Dendritic cell treated with granulocyte-macrophage colony-stimulating factor and Interleukin-4, amounts not matched to agents 40 ng/mL and 50 ng/mL, for 4 days (primary cell): ENCODE measurements around the gene PEX11A.

Experiments used
- H3K27ac Mint-ChIP-seq: one replicate; pipeline ENCODE4 v1.8.0; 2022; ENCODE audit warnings: mild to moderate bottlenecking, mixed read lengths
- H3K27me3 Mint-ChIP-seq: one replicate; pipeline ENCODE4 v1.8.0; 2022; ENCODE audit warnings: mild to moderate bottlenecking, mixed read lengths
- H3K36me3 Mint-ChIP-seq: one replicate; pipeline ENCODE4 v1.8.0; 2022; ENCODE audit warnings: low read depth, mixed read lengths
- H3K4me1 Mint-ChIP-seq: one replicate; pipeline ENCODE4 v1.8.0; 2022; ENCODE audit warnings: low read depth, mixed read lengths
- H3K4me3 Mint-ChIP-seq: one replicate; pipeline ENCODE4 v1.8.0; 2022; ENCODE audit warnings: mild to moderate bottlenecking, moderate library complexity, mixed read lengths
- H3K9me3 Mint-ChIP-seq: one replicate; pipeline ENCODE4 v1.8.0; 2022; ENCODE audit warnings: mixed read lengths
- intact Hi-C: fragments of 100-400 bp; cut with micrococcal nuclease; formaldehyde crosslinking; loops from one replicate; pipeline ENCODE4 v1.15.0; 2022

Gene PEX11A, protein sequence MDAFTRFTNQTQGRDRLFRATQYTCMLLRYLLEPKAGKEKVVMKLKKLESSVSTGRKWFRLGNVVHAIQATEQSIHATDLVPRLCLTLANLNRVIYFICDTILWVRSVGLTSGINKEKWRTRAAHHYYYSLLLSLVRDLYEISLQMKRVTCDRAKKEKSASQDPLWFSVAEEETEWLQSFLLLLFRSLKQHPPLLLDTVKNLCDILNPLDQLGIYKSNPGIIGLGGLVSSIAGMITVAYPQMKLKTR

DNA sequence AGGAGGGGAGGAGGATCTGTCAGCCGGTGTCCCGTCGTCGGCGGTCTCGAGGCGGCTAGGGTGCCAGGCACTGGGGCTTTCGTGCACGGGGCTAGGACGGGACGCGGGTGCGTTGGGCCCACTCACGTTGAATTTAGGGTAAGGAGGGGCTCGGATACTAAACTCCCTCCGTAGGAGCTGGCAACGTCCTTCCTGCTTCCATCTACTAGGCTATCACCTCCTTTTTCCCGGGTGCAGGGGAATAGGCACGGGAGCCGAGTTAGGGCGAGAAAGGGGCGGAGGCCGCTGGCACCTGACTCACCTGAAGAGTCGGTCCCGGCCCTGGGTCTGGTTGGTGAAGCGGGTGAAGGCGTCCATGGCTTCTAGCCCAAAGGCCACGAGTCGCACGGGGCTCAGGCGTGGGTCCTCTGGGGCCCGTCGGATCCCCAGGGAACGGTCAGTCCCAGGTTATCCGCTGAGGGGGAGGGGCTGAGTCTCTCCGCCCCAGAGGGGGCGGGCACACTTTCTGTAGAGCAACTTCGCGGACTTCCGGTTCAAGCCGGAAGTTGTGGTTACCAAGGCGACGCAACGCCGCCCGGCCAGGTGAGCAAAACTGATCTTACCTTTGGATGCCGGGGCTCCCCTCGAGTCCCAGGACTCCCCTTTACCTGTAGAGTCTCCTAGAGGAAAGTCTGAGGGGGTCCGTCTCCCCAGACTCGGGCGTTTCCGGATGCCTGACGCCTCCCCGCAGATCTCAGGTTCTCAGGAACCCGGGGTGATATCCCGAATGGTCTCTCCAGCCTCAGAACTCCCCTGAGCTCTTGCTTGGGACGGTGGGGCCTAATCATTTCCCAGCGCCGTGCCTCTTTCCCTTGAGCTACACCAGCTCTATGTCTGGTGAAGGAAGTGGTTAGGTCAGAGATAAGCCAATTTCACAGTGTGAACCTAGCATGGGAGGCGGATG lies at the start of gene PEX11A, which contains the start of gene WDR93:
TSS of gene PEX11A (minus strand) at position 479 of the 943 bp plus-strand sequence. CDS start at position 357, 122 bp downstream.
TSS of gene WDR93 (plus strand) at position 536 of the 943 bp plus-strand sequence. CDS start 10,936 bp downstream, outside the sequence.
- intact Hi-C loops, result no loop called here
- H3K27ac Mint-ChIP-seq, result peak within 1 kb of the TSS; percentile 77
- peak within 1 kb of the TSS; percentile 86 for H3K4me3 Mint-ChIP-seq
- peaks cover 12% of the 10 kb centered on the region for H3K36me3 Mint-ChIP-seq
- no peaks in the 10 kb centered on the region for H3K9me3 Mint-ChIP-seq
- peaks cover 14% of the 10 kb centered on the region for H3K4me1 Mint-ChIP-seq
- peaks cover under 1% of the 10 kb centered on the region for H3K27me3 Mint-ChIP-seq

- Mint-ChIP-seq H3K9me3 (no peaks in the 10 kb centered on the region), H3K27me3 (peaks cover 13% of the 10 kb centered on the region), H3K27ac (no peak overlapping the region), H3K4me1 (no peaks in the 10 kb centered on the region), H3K4me3 (no peak overlapping the region), H3K36me3 (no peaks in the 10 kb centered on the region)
- intact Hi-C loops, result loop anchor here (1.0 to 5.0 kb wide), 2 partner anchors 148 to 347 kb away; no protein-coding TSS in a partner anchor
Observed at GRCh38 chr15:89740137-89740536, 49.6 kb upstream of the PEX11A start.

GRCh38 chr15:89735773-89736172 lies 45.2 kb upstream of the PEX11A start:
- no peaks in the 10 kb centered on the region for H3K36me3 Mint-ChIP-seq
- intact Hi-C loops, result no loop called here

DNA sequence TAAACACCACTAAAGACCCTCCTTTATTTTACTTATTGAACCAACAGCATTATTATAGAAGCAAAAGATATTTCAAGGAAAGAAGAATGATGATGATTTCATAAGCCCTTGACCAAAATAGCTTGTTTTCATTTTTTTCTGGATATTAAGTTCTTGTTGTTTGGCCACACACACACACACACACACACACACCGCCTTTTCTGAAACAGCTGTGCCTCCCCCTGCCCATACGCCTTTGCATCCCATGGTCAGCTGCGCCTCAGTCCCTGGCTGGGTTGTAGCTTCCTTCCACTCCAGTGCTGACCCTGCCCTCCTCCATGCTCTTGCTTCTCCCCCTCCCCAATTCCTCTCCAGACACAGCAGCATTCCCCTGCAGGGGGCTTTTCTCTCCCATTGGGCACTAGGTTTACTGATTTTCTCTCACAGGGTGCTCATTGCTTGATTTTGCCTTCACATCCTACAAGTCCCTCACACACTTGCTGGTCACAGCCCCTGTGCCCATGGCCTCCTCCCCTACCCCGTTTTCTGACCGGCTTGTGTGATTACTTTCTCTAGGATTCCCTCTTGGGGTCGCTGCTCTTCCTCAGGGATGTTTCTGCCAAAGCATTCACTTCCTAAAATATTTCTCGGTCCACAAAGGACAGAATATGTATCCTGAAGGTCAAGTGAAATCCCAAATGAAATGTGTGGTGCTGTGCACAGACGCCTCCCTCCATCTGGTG lies 42.1 kb upstream of the PEX11A start:
- intact Hi-C loops, result no loop called here
- H3K27me3 Mint-ChIP-seq, result peaks cover 25% of the 10 kb centered on the region
- no peak overlapping the region for H3K4me3 Mint-ChIP-seq
- no peaks in the 10 kb centered on the region for H3K9me3 Mint-ChIP-seq
- H3K4me1 Mint-ChIP-seq, result no peaks in the 10 kb centered on the region
- no peaks in the 10 kb centered on the region for H3K36me3 Mint-ChIP-seq
- no peak overlapping the region for H3K27ac Mint-ChIP-seq

More at GRCh38 chr15:89735773-89736172, 45.2 kb upstream of the PEX11A start:
- H3K27me3 Mint-ChIP-seq, result peaks cover 22% of the 10 kb centered on the region
- no peaks in the 10 kb centered on the region for H3K4me1 Mint-ChIP-seq
- no peak overlapping the region for H3K27ac Mint-ChIP-seq
- H3K4me3 Mint-ChIP-seq, result no peak overlapping the region
- no peaks in the 10 kb centered on the region for H3K9me3 Mint-ChIP-seq

GRCh38 chr15:89731275-89731674 lies 40.7 kb upstream of the PEX11A start:
- intact Hi-C loops, result no loop called here
- Mint-ChIP-seq H3K9me3 (no peaks in the 10 kb centered on the region), H3K27ac (no peak overlapping the region), H3K36me3 (no peaks in the 10 kb centered on the region), H3K4me3 (no peak overlapping the region), H3K4me1 (no peaks in the 10 kb centered on the region), H3K27me3 (peaks cover 22% of the 10 kb centered on the region)

GRCh38 chr15:89728254-89728653 lies 37.7 kb upstream of the PEX11A start:
- no peak overlapping the region for H3K4me3 Mint-ChIP-seq
- peaks cover 11% of the 10 kb centered on the region for H3K27me3 Mint-ChIP-seq
- no peaks in the 10 kb centered on the region for H3K9me3 Mint-ChIP-seq
- intact Hi-C loops, result no loop called here
- H3K4me1 Mint-ChIP-seq, result no peaks in the 10 kb centered on the region
- no peaks in the 10 kb centered on the region for H3K36me3 Mint-ChIP-seq
- H3K27ac Mint-ChIP-seq, result no peak overlapping the region

DNA sequence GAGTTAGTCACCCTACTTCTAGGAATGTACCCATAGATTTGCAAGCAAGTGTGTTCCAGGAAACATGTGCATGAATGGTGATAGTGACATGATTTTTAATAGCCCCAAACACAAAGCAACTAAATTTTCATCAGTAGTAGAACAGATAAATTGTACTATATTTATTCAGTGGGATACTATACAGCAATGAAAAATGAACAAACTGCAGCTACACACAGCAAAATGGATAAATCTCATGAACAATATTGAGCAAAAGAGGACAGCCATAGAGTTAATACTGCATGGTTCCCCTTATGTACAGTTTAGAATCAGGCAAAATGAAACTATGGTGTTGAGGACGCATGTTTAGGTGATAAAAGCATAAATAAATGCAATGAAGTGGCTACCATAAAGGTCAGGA lies 34.5 kb upstream of the PEX11A start:
- no peaks in the 10 kb centered on the region for H3K9me3 Mint-ChIP-seq
- no peaks in the 10 kb centered on the region for H3K4me1 Mint-ChIP-seq
- H3K36me3 Mint-ChIP-seq, result no peaks in the 10 kb centered on the region
- intact Hi-C loops, result no loop called here
- no peak overlapping the region for H3K27ac Mint-ChIP-seq
- H3K27me3 Mint-ChIP-seq, result peaks cover 11% of the 10 kb centered on the region
- no peak overlapping the region for H3K4me3 Mint-ChIP-seq

DNA sequence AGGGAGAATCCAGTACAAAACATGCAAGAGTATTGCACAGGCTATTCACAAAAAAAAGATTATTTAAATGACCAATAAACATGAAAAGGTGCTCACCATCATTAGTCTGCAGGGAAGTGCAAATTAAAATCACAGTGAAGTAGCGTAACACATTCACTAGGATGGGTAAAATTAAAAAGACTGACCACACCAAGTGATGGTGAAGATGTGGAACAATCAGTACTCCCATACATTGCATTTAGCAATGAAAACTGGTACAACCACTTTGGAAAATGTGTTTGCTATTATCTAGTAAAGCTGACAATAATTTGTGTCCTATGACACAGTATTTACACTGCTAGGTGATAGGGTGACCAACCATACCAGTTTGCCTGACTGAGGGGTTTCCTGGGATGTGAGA lies 34.1 kb upstream of the PEX11A start:
- no peaks in the 10 kb centered on the region for H3K9me3 Mint-ChIP-seq
- no peaks in the 10 kb centered on the region for H3K36me3 Mint-ChIP-seq
- no peaks in the 10 kb centered on the region for H3K4me1 Mint-ChIP-seq
- peaks cover 10% of the 10 kb centered on the region for H3K27me3 Mint-ChIP-seq
- H3K27ac Mint-ChIP-seq, result no peak overlapping the region
- intact Hi-C loops, result no loop called here
- H3K4me3 Mint-ChIP-seq, result no peak overlapping the region

GRCh38 chr15:89723031-89723430 lies 32.5 kb upstream of the PEX11A start:
- no peaks in the 10 kb centered on the region for H3K9me3 Mint-ChIP-seq
- peaks cover 8% of the 10 kb centered on the region for H3K27me3 Mint-ChIP-seq
- no peak overlapping the region for H3K27ac Mint-ChIP-seq
- H3K36me3 Mint-ChIP-seq, result no peaks in the 10 kb centered on the region
- intact Hi-C loops, result no loop called here
- H3K4me3 Mint-ChIP-seq, result no peak overlapping the region
- no peaks in the 10 kb centered on the region for H3K4me1 Mint-ChIP-seq

GRCh38 chr15:89714775-89715174 lies 24.2 kb upstream of the PEX11A start:
- H3K27me3 Mint-ChIP-seq, result peaks cover 2% of the 10 kb centered on the region
- H3K4me1 Mint-ChIP-seq, result no peaks in the 10 kb centered on the region
- H3K36me3 Mint-ChIP-seq, result no peaks in the 10 kb centered on the region
- H3K4me3 Mint-ChIP-seq, result no peak overlapping the region
- no peak overlapping the region for H3K27ac Mint-ChIP-seq
- H3K9me3 Mint-ChIP-seq, result no peaks in the 10 kb centered on the region
- intact Hi-C loops, result no loop called here

DNA sequence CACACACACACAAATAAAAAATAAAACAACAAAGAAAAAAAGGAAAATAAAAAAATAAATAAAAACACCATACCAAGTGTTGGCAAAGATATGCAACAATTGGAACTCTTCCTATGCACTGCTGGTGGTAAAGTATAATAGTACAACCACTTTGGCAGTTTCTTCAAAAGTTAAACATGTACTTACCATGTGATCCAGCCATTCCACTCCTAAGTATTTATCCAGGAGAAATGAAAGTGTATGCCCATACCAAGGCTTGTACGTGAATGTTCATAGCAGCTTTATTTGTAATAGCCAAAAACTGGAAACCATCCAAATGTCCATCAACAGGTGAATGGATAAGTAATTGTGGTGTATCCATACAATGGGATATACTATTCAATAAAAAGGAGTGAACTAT lies 17.0 kb upstream of the PEX11A start:
- H3K27ac Mint-ChIP-seq, result no peak overlapping the region
- peaks cover 5% of the 10 kb centered on the region for H3K27me3 Mint-ChIP-seq
- intact Hi-C loops, result no loop called here
- no peaks in the 10 kb centered on the region for H3K4me1 Mint-ChIP-seq
- H3K9me3 Mint-ChIP-seq, result no peaks in the 10 kb centered on the region
- no peak overlapping the region for H3K4me3 Mint-ChIP-seq
- H3K36me3 Mint-ChIP-seq, result no peaks in the 10 kb centered on the region

DNA sequence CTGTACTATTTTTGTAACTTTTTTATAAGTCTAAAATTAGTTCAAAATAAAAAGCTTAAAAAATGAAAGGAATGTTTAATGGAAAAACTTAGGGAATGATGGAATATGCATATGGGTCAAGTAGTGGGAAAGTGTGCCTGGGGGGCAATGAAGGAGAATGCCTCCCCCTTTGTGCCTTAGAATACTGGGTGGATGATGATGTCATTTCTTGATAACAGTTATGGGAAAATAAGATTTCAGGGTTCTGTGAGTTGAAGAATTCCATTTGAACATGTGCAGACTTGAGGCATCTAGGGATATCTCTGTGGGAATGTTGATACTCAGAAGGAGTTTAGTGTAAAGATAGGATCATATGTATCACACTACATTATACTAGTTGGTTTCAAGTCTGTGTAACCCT lies 13.9 kb upstream of the PEX11A start:
- Mint-ChIP-seq H3K9me3 (no peaks in the 10 kb centered on the region), H3K4me3 (no peak overlapping the region), H3K36me3 (no peaks in the 10 kb centered on the region), H3K4me1 (no peaks in the 10 kb centered on the region), H3K27ac (no peak overlapping the region), H3K27me3 (peaks cover 7% of the 10 kb centered on the region)
- intact Hi-C loops, result no loop called here

DNA sequence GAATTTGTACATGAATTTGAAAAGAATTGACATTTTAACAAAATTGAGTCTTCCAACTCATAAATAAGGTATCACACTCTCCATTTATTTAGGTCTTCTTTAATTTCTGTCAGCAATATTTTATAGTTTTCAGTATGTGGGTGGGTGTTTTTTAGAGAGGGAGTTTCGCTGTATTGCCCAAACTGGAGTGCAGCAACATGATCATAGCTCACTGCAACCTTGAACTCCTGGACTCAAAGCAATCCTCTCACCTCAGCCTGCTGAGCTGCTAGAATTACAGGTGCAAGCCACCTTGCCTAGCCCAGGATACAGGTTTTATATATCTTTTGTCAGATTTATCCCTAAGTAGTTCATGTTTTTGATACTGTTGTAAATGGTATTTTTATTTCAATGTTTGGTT lies 4.6 kb upstream of the PEX11A start:
- H3K4me3 Mint-ChIP-seq, result no peak overlapping the region
- intact Hi-C loops, result no loop called here
- H3K36me3 Mint-ChIP-seq, result peaks cover 7% of the 10 kb centered on the region
- H3K4me1 Mint-ChIP-seq, result peaks cover 11% of the 10 kb centered on the region
- H3K27me3 Mint-ChIP-seq, result peaks cover 6% of the 10 kb centered on the region
- no peaks in the 10 kb centered on the region for H3K9me3 Mint-ChIP-seq
- H3K27ac Mint-ChIP-seq, result no peak overlapping the region

DNA sequence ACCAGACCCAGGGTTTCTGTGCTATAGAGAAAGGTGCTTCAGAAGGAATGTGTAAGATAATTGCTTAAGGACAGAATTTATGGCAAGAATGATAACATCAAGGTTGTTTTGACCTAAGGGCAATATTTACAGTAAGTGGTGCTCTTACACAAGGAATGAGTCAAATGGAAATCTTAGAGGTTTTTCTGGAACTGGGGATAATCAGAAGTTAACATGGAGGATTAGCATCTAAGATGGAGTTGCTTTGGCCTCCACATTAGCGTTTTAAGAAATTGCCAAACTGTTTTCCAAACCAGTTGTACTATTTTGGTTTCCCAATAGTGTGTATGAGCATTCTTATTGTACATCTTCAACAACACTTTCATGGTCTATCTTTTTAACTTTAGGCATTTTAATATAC lies 3.1 kb upstream of the PEX11A start:
- Mint-ChIP-seq H3K4me1 (peaks cover 14% of the 10 kb centered on the region), H3K27ac (no peak overlapping the region), H3K36me3 (peaks cover 10% of the 10 kb centered on the region), H3K27me3 (peaks cover 6% of the 10 kb centered on the region), H3K9me3 (no peaks in the 10 kb centered on the region), H3K4me3 (no peak overlapping the region)
- intact Hi-C loops, result no loop called here
